Kidney (tissue), 14 donors: Measurements from ENCODE around the gene RILPL1. TPM values are rescaled to one million over a fixed set of nuclear protein-coding genes. Genes with fewer than 3 reads are reported as not detected.
"Not testable (repeated sequence)": the region's sequence is repeated elsewhere in the genome, so short reads cannot be mapped to it uniquely, and the experiment has no call there.

Experiments used
- DNase-seq, 5 donors: peaks; one replicate each; pipeline ENCODE4 v3.0.0-alpha.2; 2013 to 2020
- FAIRE-seq: peaks from 2 replicates; lab custom pipeline; 2012; peaks lifted over from hg19 to GRCh38; lab: Jason Lieb, UNC
- H3K27ac ChIP-seq, 2 donors: one replicate each; pipeline ENCODE4 v1.7.0; 2013; ENCODE audit warnings: low read depth in 2 of 2, low read length in 2 of 2, inconsistent platforms in 1 of 2
- H3K27me3 ChIP-seq: one replicate; pipeline ENCODE4 v1.7.1; 2013; ENCODE audit warnings: low read length, inconsistent platforms; ENCODE audit not compliant: control insufficient read depth, insufficient read depth
- H3K36me3 ChIP-seq, 3 donors: one replicate each; pipeline versions ENCODE4 v1.7.0 to v1.7.1; 2013; ENCODE audit warnings: low read length in 3 of 3, control low read depth in 1 of 3, inconsistent platforms in 1 of 3; ENCODE audit not compliant: insufficient read depth in 3 of 3, control insufficient read depth in 2 of 3
- H3K4me1 ChIP-seq, 3 donors: one replicate each; pipeline versions ENCODE4 v1.7.0 to v1.7.1; 2013; ENCODE audit warnings: low read length in 3 of 3, inconsistent platforms in 1 of 3, low read depth in 1 of 3; ENCODE audit not compliant: control insufficient read depth in 2 of 3, insufficient read depth in 2 of 3
- H3K4me3 ChIP-seq, 3 donors: one replicate each; pipeline versions ENCODE4 v1.7.0 to v1.8.1; 2013; ENCODE audit warnings: low read length in 3 of 3, control low read depth in 1 of 3, inconsistent platforms in 1 of 3
- H3K9ac ChIP-seq, 3 donors: one replicate each; pipeline versions ENCODE4 v1.7.0 to v1.7.1; 2013; ENCODE audit warnings: low read length in 3 of 3, control low read depth in 1 of 3, inconsistent platforms in 1 of 3
- H3K9me3 ChIP-seq, 3 donors: one replicate each; pipeline versions ENCODE4 v1.7.0 to v1.7.1; 2013; ENCODE audit warnings: low read length in 3 of 3, control low read depth in 1 of 3, inconsistent platforms in 1 of 3; ENCODE audit not compliant: control insufficient read depth in 2 of 3, insufficient read depth in 1 of 3
- CTCF ChIP-seq: IDR thresholded peaks from 3 replicates; pipeline ENCODE4 v1.5.1; 2012; ENCODE audit warnings: mild to moderate bottlenecking, moderate library complexity, borderline replicate concordance; ENCODE audit not compliant: insufficient read depth; ENCODE audit errors: extremely low read depth
- intact Hi-C: fragments of 100-400 bp; cut with DNase I; formaldehyde crosslinking; loops from one replicate; pipeline ENCODE4 v1.11.1; 2022
- polyA plus RNA-seq: library from polyadenylated mRNA; stranded (reverse); fragments of 350-450 nt; fragmentation: Illumina TruSeq; extraction: RNeasy Lipid Tissue Mini Kit (QIAGEN cat#74804); gene quantifications from one replicate; pipeline ENCODE4 v1.2.3, GENCODE V29; 2014; ENCODE audit warnings: low read depth, low replicate concordance; ENCODE audit not compliant: insufficient read depth
- total RNA-seq: library from RNA; stranded (reverse); fragmentation: NEBNext Ultra II Directional; extraction: Animal tissue kit (Norgen Biotek cat#: 25700); gene quantifications from one replicate; pipeline ENCODE4 v1.2.1, GENCODE V29; 2021
- donor health status: control.
- donor health status: control.
- donor health status: control.
- donor health status: control.
- donor health status: control.
- donor health status: DM: yes; HTN: yes; CAD: no.
- donor health status: Normal renal cell carcinoma (clear cell type).

RILPL1 gene
- total and polyA plus RNA-seq, 2 donors from 2014 or later: 14.1 to 19.0 TPM

DNA sequence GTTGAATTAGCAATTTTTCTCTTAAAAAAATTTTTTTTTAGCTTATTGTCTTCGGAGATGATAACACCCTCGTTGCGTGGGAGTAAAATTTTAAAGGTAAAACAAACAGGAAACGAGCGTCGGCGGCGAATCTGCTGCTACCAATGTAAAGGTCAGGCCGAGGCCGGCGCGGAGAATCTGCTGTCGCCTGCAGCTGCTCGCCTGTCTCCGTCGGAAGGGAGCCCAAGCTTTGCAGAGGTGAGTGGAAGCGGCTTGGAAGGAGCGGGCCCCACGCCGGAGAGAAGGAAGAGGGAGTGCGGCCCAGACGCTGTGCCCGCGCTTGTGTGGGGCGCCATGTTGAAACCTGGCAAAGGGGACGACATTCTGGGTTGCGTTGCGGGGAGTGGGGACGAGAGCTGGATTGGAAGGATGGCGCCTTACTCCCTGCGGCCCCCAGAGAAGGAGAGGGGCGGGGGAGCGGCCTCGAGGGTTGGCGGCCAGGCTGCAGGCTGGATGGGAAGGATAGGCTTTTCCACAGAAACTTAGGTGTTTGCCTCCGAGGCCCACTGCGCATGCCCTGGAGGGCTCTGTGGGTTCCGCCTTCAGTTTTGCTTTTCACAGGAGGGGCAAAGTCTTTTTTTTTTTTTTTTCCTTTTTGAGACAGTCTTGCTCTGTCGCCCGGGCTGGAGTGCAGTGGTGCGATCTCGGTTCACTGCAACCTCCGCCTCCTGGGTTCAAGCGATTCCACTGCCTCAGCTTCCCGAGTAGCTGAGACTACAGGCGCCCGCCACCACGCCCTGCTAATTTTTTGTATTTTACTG, 75.3 kb downstream of the RILPL1 start, which contains the start of gene SNRNP35:
SNRNP35 (plus strand) TSS at position 160 of the 800 bp plus-strand sequence. CDS start 7,402 bp downstream, outside the sequence.
- Histone ChIP-seq H3K4me1 (no peaks in the 10 kb centered on the region), H3K9ac (peak within 1 kb of the TSS; percentile 65 to 99 (median 96)), H3K27me3 (no peaks in the 10 kb centered on the region), H3K9me3 (no peaks in the 10 kb centered on the region), H3K4me3 (peak within 1 kb of the TSS; percentile 79 to 90 (median 86)), H3K36me3 (no peaks in the 10 kb centered on the region), H3K27ac (peak within 1 kb of the TSS; percentile 99 to 100)
- no peak for TF ChIP-seq CTCF
- DNase-seq (peak; percentile 88 to 95 (median 92)), FAIRE-seq (no peak)
- intact Hi-C loops: no loop called here

DNA sequence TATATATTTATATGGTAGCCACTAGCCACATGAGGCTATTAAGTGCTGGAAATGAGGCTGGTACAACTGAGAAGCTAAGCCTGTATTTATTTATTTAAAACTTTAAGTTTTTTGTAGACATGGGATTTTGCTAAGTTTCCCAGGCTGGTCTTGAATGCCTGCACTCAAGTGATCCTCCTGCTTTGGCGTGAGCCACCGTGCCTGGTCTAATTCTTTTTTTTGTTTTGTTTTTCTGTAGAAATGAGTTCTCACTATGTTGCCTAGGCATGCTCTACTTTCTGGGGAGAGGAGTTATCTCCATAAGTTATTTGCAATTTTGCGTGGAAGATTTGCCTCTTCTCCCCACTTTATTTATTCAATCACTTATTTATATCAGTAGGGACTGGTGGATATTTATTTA, 80.4 kb downstream of the RILPL1 start:
- TF ChIP-seq CTCF: no peak
- no peaks in the 10 kb centered on the region for H3K36me3 ChIP-seq
- DNase-seq: peak in 2 of 5 donors; percentile 41 to 43
- no peak overlapping the region for H3K9ac ChIP-seq
- no peak overlapping the region for H3K4me3 ChIP-seq
- peaks cover 0 to 2% (median 0%) of the 10 kb centered on the region in 3 donors for H3K4me1 ChIP-seq
- no peak overlapping the region for H3K27ac ChIP-seq
- no peaks in the 10 kb centered on the region for H3K9me3 ChIP-seq
- no peak for FAIRE-seq
- H3K27me3 ChIP-seq: no peaks in the 10 kb centered on the region
- intact Hi-C loops: no loop called here

DNA sequence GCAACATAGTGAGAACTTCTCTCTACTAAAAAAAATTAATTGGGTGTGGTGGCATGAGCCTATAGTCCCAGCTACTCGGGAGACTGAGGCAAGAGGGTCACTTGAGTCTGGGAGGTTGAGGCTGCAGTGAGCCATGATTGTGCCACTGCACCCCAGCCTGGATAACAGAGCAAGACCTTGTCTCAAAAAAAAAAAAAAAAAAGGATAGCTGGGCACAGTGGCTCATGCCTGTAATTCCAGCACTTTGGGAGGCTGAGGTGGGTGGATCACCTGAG, 81.3 kb downstream of the RILPL1 start:
- FAIRE-seq, intact Hi-C loops, H3K27ac ChIP-seq, H3K36me3 ChIP-seq, H3K9ac ChIP-seq, H3K9me3 ChIP-seq, H3K27me3 ChIP-seq, H3K4me3 ChIP-seq, H3K4me1 ChIP-seq, DNase-seq: not testable (repeated sequence)

- FAIRE-seq (no peak), DNase-seq (no peak)
- no peaks in the 10 kb centered on the region for H3K36me3 ChIP-seq
- H3K27me3 ChIP-seq: no peaks in the 10 kb centered on the region
- intact Hi-C loops: no loop called here
- TF ChIP-seq CTCF: no peak
- no peak overlapping the region for H3K9ac ChIP-seq
- H3K27ac ChIP-seq: no peak overlapping the region
- no peak overlapping the region for H3K4me3 ChIP-seq
- H3K9me3 ChIP-seq: no peaks in the 10 kb centered on the region
- peaks cover 0 to 6% (median 5%) of the 10 kb centered on the region in 3 donors for H3K4me1 ChIP-seq
These were observed 82.9 kb downstream of the RILPL1 start for GRCh38 chr12:123450636-123451035.
